ENCODE measurements around the gene TTC28. TPM values are rescaled to one million over a fixed set of nuclear protein-coding genes. Genes with fewer than 3 reads are reported as not detected.

The TTC28 gene
- total RNA-seq, 2 experiments from 2014 or later, result 1.6 to 1.9 TPM

GRCh38 chr22:28418008-28418407 is 261.6 kb downstream of the TTC28 start:
- no peak overlapping the region for H3K27ac Mint-ChIP-seq
- intact Hi-C loops (cut with micrococcal nuclease), result no loop called here
- H3K9me3 Mint-ChIP-seq, result no peaks in the 10 kb centered on the region
- CTCF ChIA-PET, result no interaction called here
- no peaks in the 10 kb centered on the region for H3K36me3 Mint-ChIP-seq (ENCODE audit: low read depth)
- peaks cover 2% of the 10 kb centered on the region for H3K27me3 Mint-ChIP-seq (ENCODE audit: low read depth)
- no peak for DNase-seq
- H3K4me3 Mint-ChIP-seq, result no peak overlapping the region
- H3K4me1 Mint-ChIP-seq (ENCODE audit: low read depth), result no peaks in the 10 kb centered on the region

GRCh38 chr22:28417431-28417830 is 262.2 kb downstream of the TTC28 start:
- H3K36me3 Mint-ChIP-seq (ENCODE audit: low read depth), result no peaks in the 10 kb centered on the region
- no peaks in the 10 kb centered on the region for H3K4me1 Mint-ChIP-seq (ENCODE audit: low read depth)
- DNase-seq, result no peak
- no peaks in the 10 kb centered on the region for H3K9me3 Mint-ChIP-seq
- no peak overlapping the region for H3K4me3 Mint-ChIP-seq
- CTCF ChIA-PET, result interaction anchor here (0.5 kb wide), 1 partner anchor 31 kb away, joined by 6 read pairs; no protein-coding TSS in a partner anchor
- H3K27me3 Mint-ChIP-seq (ENCODE audit: low read depth), result peaks cover 2% of the 10 kb centered on the region
- intact Hi-C loops (cut with micrococcal nuclease), result no loop called here
- no peak overlapping the region for H3K27ac Mint-ChIP-seq

GRCh38 chr22:28414913-28415312 is 264.7 kb downstream of the TTC28 start:
- H3K27me3 Mint-ChIP-seq (ENCODE audit: low read depth), result peaks cover 2% of the 10 kb centered on the region
- no peaks in the 10 kb centered on the region for H3K4me1 Mint-ChIP-seq (ENCODE audit: low read depth)
- H3K4me3 Mint-ChIP-seq, result no peak overlapping the region
- DNase-seq, result no peak
- H3K36me3 Mint-ChIP-seq (ENCODE audit: low read depth), result no peaks in the 10 kb centered on the region
- no peaks in the 10 kb centered on the region for H3K9me3 Mint-ChIP-seq
- intact Hi-C loops (cut with micrococcal nuclease), result no loop called here
- CTCF ChIA-PET, result no interaction called here
- no peak overlapping the region for H3K27ac Mint-ChIP-seq

GRCh38 chr22:28413612-28414399 is 265.8 kb downstream of the TTC28 start:
- H3K27ac Mint-ChIP-seq, result no peak overlapping the region
- CTCF ChIA-PET, result interaction anchor here (0.7 kb wide), 1 partner anchor 115 kb away, joined by 3 read pairs; no protein-coding TSS in a partner anchor

GRCh38 chr22:28412109-28412508 is 267.5 kb downstream of the TTC28 start:
- CTCF ChIA-PET, result no interaction called here
- peaks cover 2% of the 10 kb centered on the region for H3K27me3 Mint-ChIP-seq (ENCODE audit: low read depth)
- H3K4me1 Mint-ChIP-seq (ENCODE audit: low read depth), result no peaks in the 10 kb centered on the region
- intact Hi-C loops (cut with micrococcal nuclease), result no loop called here
- no peaks in the 10 kb centered on the region for H3K36me3 Mint-ChIP-seq (ENCODE audit: low read depth)
- no peak for DNase-seq
- H3K27ac Mint-ChIP-seq, result no peak overlapping the region
- H3K4me3 Mint-ChIP-seq, result no peak overlapping the region
- no peaks in the 10 kb centered on the region for H3K9me3 Mint-ChIP-seq

More at GRCh38 chr22:28413612-28414399, 265.8 kb downstream of the TTC28 start:
- DNase-seq, result no peak
- Mint-ChIP-seq H3K4me1 (ENCODE audit: low read depth) (no peaks in the 10 kb centered on the region), H3K36me3 (ENCODE audit: low read depth) (no peaks in the 10 kb centered on the region), H3K9me3 (no peaks in the 10 kb centered on the region), H3K27me3 (ENCODE audit: low read depth) (peaks cover 2% of the 10 kb centered on the region), H3K4me3 (no peak overlapping the region)
- intact Hi-C loops (cut with micrococcal nuclease), result no loop called here

GRCh38 chr22:28411125-28411524 is 268.5 kb downstream of the TTC28 start:
- Mint-ChIP-seq H3K4me1 (ENCODE audit: low read depth) (no peaks in the 10 kb centered on the region), H3K27ac (no peak overlapping the region), H3K27me3 (ENCODE audit: low read depth) (no peaks in the 10 kb centered on the region), H3K4me3 (no peak overlapping the region), H3K36me3 (ENCODE audit: low read depth) (no peaks in the 10 kb centered on the region), H3K9me3 (no peaks in the 10 kb centered on the region)
- no peak for DNase-seq
- CTCF ChIA-PET, result no interaction called here
- intact Hi-C loops (cut with micrococcal nuclease), result no loop called here

GRCh38 chr22:28410050-28410816 is 269.4 kb downstream of the TTC28 start:
- no peaks in the 10 kb centered on the region for H3K9me3 Mint-ChIP-seq
- no peaks in the 10 kb centered on the region for H3K4me1 Mint-ChIP-seq (ENCODE audit: low read depth)
- H3K4me3 Mint-ChIP-seq, result no peak overlapping the region
- DNase-seq, result no peak
- no peaks in the 10 kb centered on the region for H3K36me3 Mint-ChIP-seq (ENCODE audit: low read depth)
- CTCF ChIA-PET, result no interaction called here
- intact Hi-C loops (cut with micrococcal nuclease), result no loop called here
- H3K27ac Mint-ChIP-seq, result no peak overlapping the region
- H3K27me3 Mint-ChIP-seq (ENCODE audit: low read depth), result no peaks in the 10 kb centered on the region

- H3K36me3 Mint-ChIP-seq (ENCODE audit: low read depth), result no peaks in the 10 kb centered on the region
- H3K9me3 Mint-ChIP-seq, result no peaks in the 10 kb centered on the region
- H3K27ac Mint-ChIP-seq, result no peak overlapping the region
- no peaks in the 10 kb centered on the region for H3K27me3 Mint-ChIP-seq (ENCODE audit: low read depth)
- intact Hi-C loops (cut with micrococcal nuclease), result no loop called here
- H3K4me1 Mint-ChIP-seq (ENCODE audit: low read depth), result no peaks in the 10 kb centered on the region
- DNase-seq, result no peak
- no peak overlapping the region for H3K4me3 Mint-ChIP-seq
- CTCF ChIA-PET, result no interaction called here
Observed at GRCh38 chr22:28408709-28409108, 270.9 kb downstream of the TTC28 start.

GRCh38 chr22:28407645-28408044 is 272.0 kb downstream of the TTC28 start:
- no peak overlapping the region for H3K27ac Mint-ChIP-seq
- intact Hi-C loops (cut with micrococcal nuclease), result no loop called here
- H3K27me3 Mint-ChIP-seq (ENCODE audit: low read depth), result no peaks in the 10 kb centered on the region
- CTCF ChIA-PET, result no interaction called here
- no peak for DNase-seq
- H3K9me3 Mint-ChIP-seq, result no peaks in the 10 kb centered on the region
- no peak overlapping the region for H3K4me3 Mint-ChIP-seq
- H3K4me1 Mint-ChIP-seq (ENCODE audit: low read depth), result peaks cover 3% of the 10 kb centered on the region
- H3K36me3 Mint-ChIP-seq (ENCODE audit: low read depth), result no peaks in the 10 kb centered on the region

GRCh38 chr22:28406246-28406645 is 273.4 kb downstream of the TTC28 start:
- Mint-ChIP-seq H3K27me3 (ENCODE audit: low read depth) (no peaks in the 10 kb centered on the region), H3K9me3 (no peaks in the 10 kb centered on the region), H3K4me3 (no peak overlapping the region), H3K27ac (no peak overlapping the region), H3K36me3 (ENCODE audit: low read depth) (no peaks in the 10 kb centered on the region), H3K4me1 (ENCODE audit: low read depth) (peaks cover 9% of the 10 kb centered on the region)
- intact Hi-C loops (cut with micrococcal nuclease), result no loop called here
- CTCF ChIA-PET, result interaction anchor here (0.6 kb wide), 1 partner anchor 14 kb away, joined by 3 read pairs; no protein-coding TSS in a partner anchor
- no peak for DNase-seq

- H3K4me1 Mint-ChIP-seq (ENCODE audit: low read depth), result peaks cover 9% of the 10 kb centered on the region
- no peaks in the 10 kb centered on the region for H3K27me3 Mint-ChIP-seq (ENCODE audit: low read depth)
- CTCF ChIA-PET, result no interaction called here
- no peak for DNase-seq
- intact Hi-C loops (cut with micrococcal nuclease), result no loop called here
- no peak overlapping the region for H3K27ac Mint-ChIP-seq
- H3K9me3 Mint-ChIP-seq, result no peaks in the 10 kb centered on the region
- H3K4me3 Mint-ChIP-seq, result no peak overlapping the region
- H3K36me3 Mint-ChIP-seq (ENCODE audit: low read depth), result no peaks in the 10 kb centered on the region
Observed at GRCh38 chr22:28405588-28405987, 274.1 kb downstream of the TTC28 start.

GRCh38 chr22:28402539-28402938 is 277.1 kb downstream of the TTC28 start:
- Mint-ChIP-seq H3K27ac (peak overlapping the region; percentile 67), H3K27me3 (ENCODE audit: low read depth) (no peaks in the 10 kb centered on the region), H3K36me3 (ENCODE audit: low read depth) (no peaks in the 10 kb centered on the region), H3K4me1 (ENCODE audit: low read depth) (peaks cover 9% of the 10 kb centered on the region), H3K4me3 (no peak overlapping the region), H3K9me3 (no peaks in the 10 kb centered on the region)
- CTCF ChIA-PET, result no interaction called here
- intact Hi-C loops (cut with micrococcal nuclease), result loop anchor here (1.0 kb wide), 3 partner anchors 23 to 339 kb away; partner anchors contain the start of gene CHEK2
- DNase-seq, result peak; percentile 5

All from activated naive CD4-positive, alpha-beta T cell treated with anti-CD3 and anti-CD28 coated beads for 36 hours (primary cell).